ENCODE measurements around the gene SEC22A. TPM values are rescaled to one million over a fixed set of nuclear protein-coding genes. Genes with fewer than 3 reads are reported as not detected.

SEC22A gene, protein sequence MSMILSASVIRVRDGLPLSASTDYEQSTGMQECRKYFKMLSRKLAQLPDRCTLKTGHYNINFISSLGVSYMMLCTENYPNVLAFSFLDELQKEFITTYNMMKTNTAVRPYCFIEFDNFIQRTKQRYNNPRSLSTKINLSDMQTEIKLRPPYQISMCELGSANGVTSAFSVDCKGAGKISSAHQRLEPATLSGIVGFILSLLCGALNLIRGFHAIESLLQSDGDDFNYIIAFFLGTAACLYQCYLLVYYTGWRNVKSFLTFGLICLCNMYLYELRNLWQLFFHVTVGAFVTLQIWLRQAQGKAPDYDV
- 39.9 and 40.7 TPM in 2 replicates for total RNA-seq

DNA sequence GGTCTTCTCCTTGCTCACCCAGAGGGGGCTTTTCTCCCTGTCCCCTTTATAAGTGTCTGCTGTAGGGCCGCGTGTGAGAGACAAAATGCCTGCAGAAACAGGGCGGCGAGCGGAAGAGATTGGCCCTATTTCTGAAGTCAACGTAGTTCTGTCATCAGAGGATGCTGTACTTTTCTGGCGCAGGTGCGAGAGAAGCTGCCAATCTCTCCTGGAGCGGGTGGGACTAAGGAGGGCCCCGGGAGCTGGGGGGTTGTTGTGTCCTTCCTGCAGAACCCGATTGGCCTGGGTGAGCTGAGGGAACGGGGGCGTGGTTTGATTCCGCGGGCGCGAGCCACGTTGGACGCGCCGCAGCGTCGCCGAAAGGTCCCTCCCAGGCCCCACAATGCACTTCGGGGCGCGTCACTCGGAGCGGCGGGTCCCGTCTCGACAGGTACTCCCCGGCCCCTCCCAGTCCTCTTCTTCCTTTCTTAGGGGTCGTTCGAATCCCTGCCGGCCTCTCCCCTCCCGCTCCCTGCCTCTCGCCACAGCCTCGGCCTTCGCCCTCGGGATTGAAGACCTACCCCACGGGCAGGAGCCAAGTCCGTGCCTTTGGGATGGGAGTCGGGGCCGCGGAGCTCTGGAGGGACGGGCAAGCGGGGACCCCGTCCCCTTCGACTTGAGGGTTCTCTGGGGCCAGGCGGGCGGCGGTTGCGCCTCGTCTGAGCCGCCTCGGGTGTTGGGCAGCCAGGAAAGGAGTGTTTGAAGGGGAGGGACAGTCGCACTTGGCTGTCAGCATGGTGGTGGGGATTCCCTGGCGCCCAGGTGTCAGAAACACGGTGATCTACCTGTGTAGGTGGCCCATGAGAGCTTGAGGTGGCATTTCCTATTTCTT is at the start of gene SEC22A:
Gene SEC22A, plus strand, starts transcription at position 387 of the 871 bp plus-strand sequence. CDS start 7,275 bp downstream, outside the sequence.

Other genes starting within 250 kb of the SEC22A start
- 0.21 and 3.4 TPM in 2 replicates for gene SEMA5B, start 174.2 kb upstream of the SEC22A start, total RNA-seq
- gene PDIA5, start 134.9 kb upstream of the SEC22A start, total RNA-seq, result 28.3 and 35.2 TPM in 2 replicates
- under 0.01 TPM in 1 of 2 replicates, not detected in the other for gene ADCY5, start 247.1 kb downstream of the SEC22A start, total RNA-seq